Activated CD8-positive, alpha-beta memory T cell treated with anti-CD3 and anti-CD28 coated beads, Interleukin-2, amount 50 U/mL, for 48 hours (primary cell): ENCODE results near the gene TFDP1.
"Not testable (repeated sequence)": the region's sequence is repeated elsewhere in the genome, so short reads cannot be mapped to it uniquely, and the experiment has no call there.

ENCODE experiments used
- DNase-seq: peaks from one replicate; pipeline ENCODE4 v3.0.0-alpha.2; 2020

Gene TFDP1

DNA sequence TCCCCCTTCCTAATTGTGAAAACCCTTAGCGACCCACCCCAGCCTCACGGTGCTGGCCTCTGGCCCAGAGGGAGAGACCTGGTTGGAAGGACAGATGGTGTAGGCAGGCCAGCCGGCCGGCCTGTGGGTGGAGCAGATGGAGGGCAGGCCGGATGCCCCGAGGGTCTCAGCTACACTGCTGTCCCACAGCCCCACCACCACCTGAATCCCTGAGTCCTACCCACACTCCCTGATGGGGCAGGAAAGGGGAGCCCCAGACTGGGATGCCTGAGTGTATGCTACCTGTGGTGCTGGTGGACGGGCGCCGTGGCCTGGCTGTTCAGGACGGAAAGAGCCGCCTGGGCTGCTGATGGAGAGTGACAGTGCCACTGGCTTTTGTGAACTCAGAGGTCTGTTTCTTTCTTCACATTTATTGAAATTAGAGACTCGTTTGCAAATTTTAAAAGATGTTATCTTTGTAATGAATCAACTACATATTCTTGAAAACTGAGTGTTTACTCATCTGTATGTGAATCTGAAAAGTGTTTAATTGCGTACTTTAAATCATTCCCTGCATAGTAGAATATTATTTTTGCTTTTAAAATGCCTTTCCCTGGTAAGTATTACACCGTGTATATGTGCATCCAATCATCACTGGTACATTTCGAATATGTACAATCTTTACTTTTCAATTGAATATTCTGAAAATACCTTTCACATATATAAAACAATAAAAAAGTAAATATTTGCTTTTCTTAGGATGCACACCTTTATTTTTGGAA is 35.7 kb downstream of the TFDP1 start:
- DNase-seq, result no peak

- DNase-seq, result no peak
These were observed 36.5 kb downstream of the TFDP1 start for GRCh38 chr13:113621046-113621445.

GRCh38 chr13:113621498-113621897 is 36.9 kb downstream of the TFDP1 start:
- DNase-seq, result not testable (repeated sequence)

- not testable (repeated sequence) for DNase-seq
These were observed 37.5 kb downstream of the TFDP1 start for GRCh38 chr13:113621986-113622550.

DNA sequence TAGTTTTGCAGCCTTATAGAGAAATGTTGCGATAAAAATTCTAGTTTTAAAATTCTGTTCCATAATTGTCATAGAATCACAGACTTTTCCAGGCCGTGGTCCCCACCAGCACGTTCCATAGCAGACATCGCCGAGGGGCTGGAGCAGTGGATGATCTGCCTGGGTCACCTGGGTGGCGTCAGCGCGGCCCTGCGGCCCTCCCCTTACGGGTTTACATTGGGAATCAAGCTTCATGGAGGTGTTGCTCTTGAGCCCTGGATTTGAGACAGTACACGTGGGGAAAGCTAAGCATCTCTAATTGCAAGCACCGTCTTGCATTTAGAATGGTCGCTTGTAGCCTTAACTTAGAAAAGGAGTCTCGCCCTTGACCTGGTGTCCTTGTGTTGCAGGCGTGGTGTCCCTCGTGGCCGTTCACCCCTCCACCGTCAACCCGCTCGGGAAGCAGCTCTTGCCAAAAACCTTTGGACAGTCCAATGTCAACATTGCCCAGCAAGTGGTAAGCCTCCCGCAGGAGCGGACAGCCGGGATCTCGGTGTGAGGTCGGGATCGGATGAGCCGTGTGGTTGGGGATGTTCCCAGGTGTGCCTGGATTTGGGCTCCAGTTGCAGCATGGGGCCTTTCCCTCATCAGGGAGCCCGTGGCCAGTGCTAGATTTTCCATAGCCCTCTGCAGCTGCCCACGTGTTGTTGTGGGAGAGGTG is 38.4 kb downstream of the TFDP1 start:
- DNase-seq, result no peak

- DNase-seq, result no peak
These were observed 39.1 kb downstream of the TFDP1 start for GRCh38 chr13:113623491-113624234.

- no peak for DNase-seq
These were observed 39.7 kb downstream of the TFDP1 start for GRCh38 chr13:113624235-113624587.

DNA sequence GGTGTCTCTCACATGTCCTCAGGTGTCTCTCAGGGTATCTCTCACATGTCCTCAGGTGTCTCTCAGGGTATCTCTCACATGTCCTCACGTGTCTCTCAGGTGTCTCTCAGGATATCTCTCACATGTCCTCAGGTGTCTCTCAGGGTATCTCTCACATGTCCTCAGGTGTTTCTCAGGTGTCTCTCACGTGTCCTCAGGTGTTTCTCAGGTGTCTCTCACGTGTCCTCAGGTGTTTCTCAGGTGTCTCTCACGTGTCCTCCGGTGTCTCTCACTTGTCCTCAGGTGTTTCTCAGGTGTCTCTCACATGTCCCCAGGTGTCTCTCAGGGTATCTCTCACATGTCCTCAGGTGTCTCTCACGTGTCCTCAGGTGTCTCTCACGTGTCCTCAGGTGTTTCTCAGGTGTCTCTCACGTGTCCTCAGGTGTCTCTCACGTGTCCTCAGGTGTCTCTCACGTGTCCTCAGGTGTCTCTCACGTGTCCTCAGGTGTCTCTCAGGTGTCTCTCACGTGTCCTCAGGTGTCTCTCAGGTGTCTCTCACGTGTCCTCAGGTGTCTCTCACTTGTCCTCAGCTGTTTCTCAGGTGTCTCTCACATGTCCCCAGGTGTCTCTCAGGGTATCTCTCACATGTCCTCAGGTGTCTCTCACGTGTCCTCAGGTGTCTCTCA is 40.2 kb downstream of the TFDP1 start:
- DNase-seq, result not testable (repeated sequence)

DNA sequence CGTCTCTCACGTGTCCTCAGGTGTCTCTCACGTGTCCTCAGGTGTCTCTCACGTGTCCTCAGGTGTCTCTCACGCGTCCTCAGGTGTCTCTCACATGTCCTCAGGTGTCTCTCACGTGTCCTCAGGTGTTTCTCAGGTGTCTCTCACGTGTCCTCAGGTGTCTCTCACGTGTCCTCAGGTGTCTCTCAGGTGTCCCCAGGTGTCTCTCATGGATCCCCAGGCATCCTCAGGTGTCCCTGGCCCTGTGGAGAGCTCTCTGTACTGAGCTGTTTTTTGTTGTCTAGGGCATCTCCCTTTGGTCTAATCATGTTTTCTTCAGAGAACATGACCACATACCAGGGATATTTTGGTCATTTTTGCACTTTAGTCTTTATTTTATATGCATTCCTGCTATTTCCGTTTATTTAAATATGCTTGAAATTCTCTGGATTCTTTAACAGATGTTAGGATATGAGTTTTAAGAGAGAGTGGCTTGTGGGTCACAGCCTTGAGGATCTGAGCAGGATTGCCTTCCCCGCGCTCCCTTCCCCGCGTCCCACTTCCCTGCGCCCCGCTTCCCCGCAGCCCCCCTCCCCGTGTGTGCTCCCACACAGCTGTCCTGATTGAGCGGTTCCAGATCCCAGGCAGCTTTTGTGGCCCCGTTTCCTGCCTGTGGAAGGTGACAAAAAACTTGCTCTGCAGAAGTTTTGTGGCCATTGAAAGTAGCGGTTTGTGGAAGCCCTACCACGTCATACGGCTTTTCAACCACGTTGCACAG is 41.6 kb downstream of the TFDP1 start:
- DNase-seq, result no peak

GRCh38 chr13:113627136-113627535 is 42.6 kb downstream of the TFDP1 start:
- DNase-seq, result no peak

DNA sequence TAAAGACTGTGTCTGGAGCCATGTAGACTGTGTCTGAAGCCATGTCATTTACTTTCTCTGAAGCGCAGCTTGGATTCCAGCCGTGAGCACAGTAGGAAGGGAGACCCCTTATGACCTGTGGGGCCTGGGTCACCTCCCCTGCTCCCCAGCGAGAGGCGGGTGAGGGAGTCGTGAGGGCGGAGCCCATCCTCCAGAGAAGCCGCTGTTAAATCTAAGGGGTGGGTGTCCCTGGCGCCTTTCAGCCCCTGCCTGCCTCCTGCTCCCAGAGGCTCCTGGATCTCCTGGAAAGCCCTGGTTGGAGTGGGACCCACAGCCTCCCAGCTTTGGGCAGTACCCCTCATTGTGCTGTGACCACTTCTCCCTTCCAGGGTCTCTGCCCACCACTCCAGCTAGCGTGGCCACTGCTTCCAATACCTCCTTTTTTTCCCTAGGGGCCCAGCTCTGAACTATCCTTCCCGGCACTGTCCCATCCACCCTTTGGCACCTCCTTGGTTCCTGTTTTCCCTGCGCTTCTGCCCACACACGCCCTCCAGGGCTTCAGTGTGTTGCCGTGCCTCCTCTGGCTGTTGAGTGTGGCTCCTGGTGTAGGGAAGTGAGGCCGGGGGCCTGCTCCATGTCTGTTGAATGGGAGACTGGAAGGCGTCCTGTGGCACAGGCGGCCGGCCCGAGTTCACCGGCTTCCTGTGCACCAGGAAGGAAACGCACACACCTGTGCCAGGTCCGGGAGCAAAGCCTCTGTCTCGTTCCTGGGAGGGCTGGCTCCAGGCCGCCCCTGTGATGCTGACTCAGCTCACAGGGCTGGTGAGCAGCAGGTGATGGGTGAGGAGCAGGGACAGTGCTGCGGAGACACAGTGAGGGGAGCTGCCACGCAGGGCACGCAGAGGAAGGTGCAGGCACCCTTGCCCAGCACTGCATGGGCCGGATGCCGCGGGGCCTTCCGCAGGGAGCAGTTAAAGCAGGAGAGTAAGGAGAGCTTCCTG is 44.0 kb downstream of the TFDP1 start:
- no peak for DNase-seq

- DNase-seq, result no peak
These were observed 45.3 kb downstream of the TFDP1 start for GRCh38 chr13:113629866-113630265.

DNA sequence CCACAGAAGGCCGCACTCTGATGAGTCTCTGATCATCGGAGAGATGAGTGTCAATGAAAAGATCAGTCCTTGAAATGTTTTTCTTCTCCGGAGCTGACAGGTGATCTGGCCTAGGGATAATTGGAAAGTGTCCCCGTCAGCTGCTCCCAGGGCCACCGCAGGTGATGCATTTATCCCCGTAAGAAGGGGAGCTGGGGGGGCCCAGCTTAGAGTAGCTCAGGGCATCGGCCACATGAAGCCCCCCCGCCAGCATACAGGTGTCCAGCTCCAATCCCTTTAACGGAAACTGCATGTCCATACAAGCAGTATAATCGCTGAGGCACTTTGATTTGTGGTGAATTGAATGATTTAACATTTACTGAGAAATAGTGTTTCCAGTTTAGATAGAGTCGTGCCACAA is 45.7 kb downstream of the TFDP1 start:
- DNase-seq, result no peak

- no peak for DNase-seq
These were observed 46.3 kb downstream of the TFDP1 start for GRCh38 chr13:113630804-113631203.

- no peak for DNase-seq
These were observed 47.0 kb downstream of the TFDP1 start for GRCh38 chr13:113631341-113632095.

GRCh38 chr13:113632706-113633484 is 48.3 kb downstream of the TFDP1 start:
- DNase-seq, result no peak

DNA sequence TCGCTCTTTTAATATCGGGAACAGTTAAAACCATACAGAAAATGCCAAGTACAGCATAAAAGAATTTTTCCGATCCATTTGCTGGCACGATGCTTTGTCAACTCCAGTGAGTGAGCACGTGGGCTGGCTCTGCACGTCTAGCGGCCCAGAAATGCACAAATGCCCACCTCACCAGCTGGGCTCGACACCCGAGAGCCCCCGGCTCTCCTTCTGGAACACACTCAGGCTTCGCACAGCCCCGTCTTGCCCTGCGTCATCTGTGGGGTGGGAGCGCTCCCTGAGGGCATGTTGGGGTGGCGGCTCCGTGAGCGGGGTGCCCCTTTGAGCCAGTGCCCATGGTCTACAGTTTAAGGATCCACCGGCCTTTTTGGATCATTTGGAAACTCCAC is 48.9 kb downstream of the TFDP1 start:
- DNase-seq, result no peak

- no peak for DNase-seq
These were observed 49.9 kb downstream of the TFDP1 start for GRCh38 chr13:113634279-113635047.

DNA sequence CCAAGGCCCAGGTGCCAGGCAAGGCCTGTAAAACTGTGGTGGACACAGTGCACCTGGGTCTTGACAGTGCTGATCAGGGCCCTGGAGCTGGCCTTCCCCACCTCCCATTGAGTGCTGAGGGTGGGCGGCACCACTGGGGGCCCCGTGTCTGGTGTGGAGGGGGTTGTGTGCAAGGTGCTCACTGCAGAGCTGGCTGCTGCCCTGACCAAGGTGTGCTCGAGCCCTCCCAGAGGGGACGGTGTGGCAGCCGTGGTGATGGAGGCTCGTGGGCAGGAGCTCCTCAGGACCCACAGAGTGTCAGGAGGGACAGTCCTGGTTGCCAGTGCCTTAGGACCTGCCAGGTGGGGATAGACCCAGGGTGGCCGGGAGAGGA is 50.5 kb downstream of the TFDP1 start:
- DNase-seq, result no peak
